Measurements from ENCODE around the gene TBC1D24.

TBC1D24 gene

GRCh38 chr16:2526135-2526534 lies 51.2 kb downstream of the TBC1D24 start:
- no peak overlapping the region for H3K4me3 ChIP-seq (ENCODE audit: low read depth, low read length)

GRCh38 chr16:2527071-2527783 lies 52.3 kb downstream of the TBC1D24 start:
- H3K4me3 ChIP-seq (ENCODE audit: low read depth, low read length) = no peak overlapping the region
- no peak for TF ChIP-seq CTCF (IDR thresholded peaks at IDR 0.05; ENCODE audit: control insufficient read depth, extremely low read depth, insufficient read depth)
- DNase-seq (ENCODE audit: low read depth) = no peak

More at GRCh38 chr16:2526135-2526534, 51.2 kb downstream of the TBC1D24 start:
- no peak for DNase-seq (ENCODE audit: low read depth)
- no peak for TF ChIP-seq CTCF (IDR thresholded peaks at IDR 0.05; ENCODE audit: control insufficient read depth, extremely low read depth, insufficient read depth)

- no peak overlapping the region for H3K4me3 ChIP-seq (ENCODE audit: low read depth, low read length)
- DNase-seq (ENCODE audit: low read depth) = no peak
- no peak for TF ChIP-seq CTCF (IDR thresholded peaks at IDR 0.05; ENCODE audit: control insufficient read depth, extremely low read depth, insufficient read depth)
Measured at GRCh38 chr16:2527784-2528100, 52.8 kb downstream of the TBC1D24 start.

GRCh38 chr16:2528161-2529060 lies 53.5 kb downstream of the TBC1D24 start:
- DNase-seq (ENCODE audit: low read depth) = no peak
- TF ChIP-seq CTCF (IDR thresholded peaks at IDR 0.05; ENCODE audit: control insufficient read depth, extremely low read depth, insufficient read depth) = no peak
- no peak overlapping the region for H3K4me3 ChIP-seq (ENCODE audit: low read depth, low read length)

- no peak overlapping the region for H3K4me3 ChIP-seq (ENCODE audit: low read depth, low read length)
- no peak for TF ChIP-seq CTCF (IDR thresholded peaks at IDR 0.05; ENCODE audit: control insufficient read depth, extremely low read depth, insufficient read depth)
- DNase-seq (ENCODE audit: low read depth) = no peak
Measured at GRCh38 chr16:2529061-2529931, 54.4 kb downstream of the TBC1D24 start.

GRCh38 chr16:2529961-2530628 lies 55.2 kb downstream of the TBC1D24 start:
- no peak for TF ChIP-seq CTCF (IDR thresholded peaks at IDR 0.05; ENCODE audit: control insufficient read depth, extremely low read depth, insufficient read depth)
- DNase-seq (ENCODE audit: low read depth) = no peak
- H3K4me3 ChIP-seq (ENCODE audit: low read depth, low read length) = no peak overlapping the region
